ENCODE measurements around the gene UMODL1. TPM values are rescaled to one million over a fixed set of nuclear protein-coding genes. Genes with fewer than 3 reads are reported as not detected.

UMODL1 gene
- total RNA-seq, 2 experiments from 2014 or later: 7.4 to 12.3 TPM

DNA sequence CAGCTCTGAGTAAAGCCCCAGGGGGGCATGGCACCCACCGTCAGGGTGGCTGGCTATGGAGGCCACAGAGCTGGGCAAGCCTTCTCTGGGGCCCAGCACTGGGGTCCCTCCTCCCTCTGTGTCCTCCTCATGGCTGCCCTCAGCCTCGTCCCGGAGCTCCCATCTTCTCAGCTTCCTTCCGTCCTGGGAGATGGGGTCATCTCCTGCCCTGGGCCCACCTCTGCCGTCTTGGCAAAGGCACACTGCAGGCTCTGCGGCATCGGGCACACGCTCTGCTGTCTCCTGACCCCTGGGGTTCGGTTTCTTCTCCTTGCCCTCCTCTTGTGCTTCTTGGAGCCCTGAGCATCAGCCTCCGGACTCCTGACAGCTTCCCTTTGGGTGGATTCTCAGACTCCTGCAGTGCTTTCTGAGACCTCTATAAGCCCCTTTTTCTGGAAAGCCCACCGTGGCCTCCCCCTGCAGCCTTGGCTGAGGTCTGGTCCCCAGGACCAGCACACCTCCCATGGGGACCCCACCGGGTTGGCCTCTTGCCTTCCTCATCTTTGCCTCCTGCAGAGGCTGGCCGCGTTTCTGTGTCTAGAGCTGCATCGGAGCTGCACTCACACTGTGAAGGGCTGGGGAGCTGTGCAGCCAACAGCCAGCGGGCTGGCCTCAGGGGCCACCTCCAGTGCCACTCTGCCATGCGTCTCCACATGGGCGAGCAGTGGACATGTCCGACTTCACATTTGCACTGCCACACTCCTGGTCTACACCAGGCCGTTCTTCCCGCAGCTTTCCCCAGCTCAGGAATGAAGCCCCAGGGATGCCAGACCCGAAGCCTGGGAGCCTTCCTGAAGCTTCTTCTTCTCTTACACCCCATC, 11.6 kb downstream of the UMODL1 start:
- no peak for DNase-seq (ENCODE audit: low spot score)
- peaks cover 48% of the 10 kb centered on the region for H3K4me1 ChIP-seq (ENCODE audit: insufficient read depth, low read length, poor library complexity, severe bottlenecking)
- CTCF ChIA-PET (ENCODE audit: unreplicated experiment): no interaction called here
- intact Hi-C loops (cut with micrococcal nuclease; ENCODE audit: unreplicated experiment): no loop called here
- no peaks in the 10 kb centered on the region for H3K9me2 ChIP-seq (ENCODE audit: insufficient read depth, low read length)
- TF ChIP-seq EZH2phosphoT487 (IDR thresholded peaks at IDR 0.05; ENCODE audit: borderline replicate concordance, low read depth, low read length): no peak
- TF ChIP-seq, protein P1, sequence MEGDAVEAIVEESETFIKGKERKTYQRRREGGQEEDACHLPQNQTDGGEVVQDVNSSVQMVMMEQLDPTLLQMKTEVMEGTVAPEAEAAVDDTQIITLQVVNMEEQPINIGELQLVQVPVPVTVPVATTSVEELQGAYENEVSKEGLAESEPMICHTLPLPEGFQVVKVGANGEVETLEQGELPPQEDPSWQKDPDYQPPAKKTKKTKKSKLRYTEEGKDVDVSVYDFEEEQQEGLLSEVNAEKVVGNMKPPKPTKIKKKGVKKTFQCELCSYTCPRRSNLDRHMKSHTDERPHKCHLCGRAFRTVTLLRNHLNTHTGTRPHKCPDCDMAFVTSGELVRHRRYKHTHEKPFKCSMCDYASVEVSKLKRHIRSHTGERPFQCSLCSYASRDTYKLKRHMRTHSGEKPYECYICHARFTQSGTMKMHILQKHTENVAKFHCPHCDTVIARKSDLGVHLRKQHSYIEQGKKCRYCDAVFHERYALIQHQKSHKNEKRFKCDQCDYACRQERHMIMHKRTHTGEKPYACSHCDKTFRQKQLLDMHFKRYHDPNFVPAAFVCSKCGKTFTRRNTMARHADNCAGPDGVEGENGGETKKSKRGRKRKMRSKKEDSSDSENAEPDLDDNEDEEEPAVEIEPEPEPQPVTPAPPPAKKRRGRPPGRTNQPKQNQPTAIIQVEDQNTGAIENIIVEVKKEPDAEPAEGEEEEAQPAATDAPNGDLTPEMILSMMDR (conservative IDR thresholded peaks at IDR 0.05; ENCODE audit: low read length): no peak
- no peak overlapping the region for H3K4me2 ChIP-seq (ENCODE audit: low read length)
- no peaks in the 10 kb centered on the region for H4K20me1 ChIP-seq (ENCODE audit: insufficient read depth, low read length)
- H3K27ac ChIP-seq (ENCODE audit: low read depth, low read length, poor library complexity, severe bottlenecking): no peak overlapping the region
- POLR2A ChIA-PET: interaction anchor here (0.5 to 0.8 kb wide), 4 partner anchors 9 to 803 kb away, joined by 3 to 5 read pairs (median 4); no protein-coding TSS in a partner anchor
- H3K9me3 ChIP-seq (ENCODE audit: low read length): no peaks in the 10 kb centered on the region
- no peak overlapping the region for H2AFZ ChIP-seq (ENCODE audit: low read length)
- no peak overlapping the region for H3K4me3 ChIP-seq (ENCODE audit: low read depth, low read length, poor library complexity, severe bottlenecking)
- H3K79me2 ChIP-seq (ENCODE audit: insufficient read depth, low read depth, low read length): no peaks in the 10 kb centered on the region
- H3K36me3 ChIP-seq (ENCODE audit: insufficient read depth, low read length): no peaks in the 10 kb centered on the region
- no TSS peak for BruUV-seq (replicated peaks)

DNA sequence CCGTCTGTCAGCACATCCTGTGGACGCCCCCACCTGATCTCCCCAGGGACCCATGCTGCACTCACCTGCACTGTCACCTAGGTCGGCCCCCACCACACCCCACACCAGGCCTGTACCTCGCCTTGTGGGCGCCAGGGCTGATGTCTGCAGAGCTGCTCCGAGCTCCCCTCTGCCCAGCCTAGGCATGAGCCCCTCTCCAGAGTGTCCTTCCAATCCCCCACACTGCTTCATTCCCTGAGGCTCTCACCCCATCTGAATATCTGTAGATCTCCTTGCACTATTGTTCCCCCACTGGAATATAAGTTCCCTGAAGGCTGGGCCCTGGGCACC, 12.2 kb downstream of the UMODL1 start:
- peaks cover 42% of the 10 kb centered on the region for H3K4me1 ChIP-seq (ENCODE audit: insufficient read depth, low read length, poor library complexity, severe bottlenecking)
- no peaks in the 10 kb centered on the region for H4K20me1 ChIP-seq (ENCODE audit: insufficient read depth, low read length)
- no peaks in the 10 kb centered on the region for H3K36me3 ChIP-seq (ENCODE audit: insufficient read depth, low read length)
- no peaks in the 10 kb centered on the region for H3K79me2 ChIP-seq (ENCODE audit: insufficient read depth, low read depth, low read length)
- H3K4me3 ChIP-seq (ENCODE audit: low read depth, low read length, poor library complexity, severe bottlenecking): no peak overlapping the region
- H3K4me2 ChIP-seq (ENCODE audit: low read length): no peak overlapping the region
- TF ChIP-seq EZH2phosphoT487 (IDR thresholded peaks at IDR 0.05; ENCODE audit: borderline replicate concordance, low read depth, low read length): no peak
- TF ChIP-seq, protein P1 (conservative IDR thresholded peaks at IDR 0.05; ENCODE audit: low read length): no peak
- DNase-seq (ENCODE audit: low spot score): no peak
- no TSS peak for BruUV-seq (replicated peaks)
- H3K9me3 ChIP-seq (ENCODE audit: low read length): no peaks in the 10 kb centered on the region
- H3K9me2 ChIP-seq (ENCODE audit: insufficient read depth, low read length): no peaks in the 10 kb centered on the region
- intact Hi-C loops (cut with micrococcal nuclease; ENCODE audit: unreplicated experiment): no loop called here
- ChIA-PET CTCF (ENCODE audit: unreplicated experiment) (no interaction called here), POLR2A (interaction anchor here (0.5 to 0.7 kb wide), 3 partner anchors 26 to 803 kb away, joined by 3 to 5 read pairs (median 3); no protein-coding TSS in a partner anchor)
- no peak overlapping the region for H2AFZ ChIP-seq (ENCODE audit: low read length)
- no peak overlapping the region for H3K27ac ChIP-seq (ENCODE audit: low read depth, low read length, poor library complexity, severe bottlenecking)

DNA sequence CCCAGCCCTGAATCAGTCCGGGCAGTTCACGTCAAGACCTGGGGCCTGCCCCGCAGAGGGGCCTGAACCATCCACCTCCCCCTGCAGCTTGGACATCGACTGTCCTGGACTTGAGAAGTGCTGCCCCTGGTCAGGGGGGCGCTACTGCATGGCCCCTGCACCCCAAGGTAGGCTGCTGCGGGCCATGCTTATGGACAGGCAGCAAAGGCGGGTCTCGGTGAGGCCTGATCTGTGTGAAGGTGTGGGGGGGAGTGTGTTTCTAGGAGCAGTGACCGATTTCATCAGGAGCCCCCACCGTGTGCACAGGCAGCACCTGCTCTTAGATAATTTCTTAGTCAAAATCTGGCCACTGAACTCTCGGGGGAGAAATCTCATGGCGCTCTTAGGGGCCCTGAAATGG, 13.0 kb downstream of the UMODL1 start:
- Histone ChIP-seq H3K27ac (ENCODE audit: low read depth, low read length, poor library complexity, severe bottlenecking) (no peak overlapping the region), H2AFZ (ENCODE audit: low read length) (no peak overlapping the region), H3K9me3 (ENCODE audit: low read length) (no peaks in the 10 kb centered on the region), H3K79me2 (ENCODE audit: insufficient read depth, low read depth, low read length) (no peaks in the 10 kb centered on the region), H3K4me1 (ENCODE audit: insufficient read depth, low read length, poor library complexity, severe bottlenecking) (peaks cover 36% of the 10 kb centered on the region), H3K36me3 (ENCODE audit: insufficient read depth, low read length) (no peaks in the 10 kb centered on the region), H3K4me3 (ENCODE audit: low read depth, low read length, poor library complexity, severe bottlenecking) (no peak overlapping the region), H4K20me1 (ENCODE audit: insufficient read depth, low read length) (no peaks in the 10 kb centered on the region), H3K9me2 (ENCODE audit: insufficient read depth, low read length) (no peaks in the 10 kb centered on the region), H3K4me2 (ENCODE audit: low read length) (no peak overlapping the region)
- BruUV-seq (replicated peaks): no TSS peak
- CTCF ChIA-PET (ENCODE audit: unreplicated experiment): no interaction called here
- POLR2A ChIA-PET: interaction anchor here (0.6 kb wide), 1 partner anchor 25 kb away, joined by 5 read pairs; no protein-coding TSS in a partner anchor
- TF ChIP-seq, protein P1 (conservative IDR thresholded peaks at IDR 0.05; ENCODE audit: low read length): no peak
- no peak for TF ChIP-seq EZH2phosphoT487 (IDR thresholded peaks at IDR 0.05; ENCODE audit: borderline replicate concordance, low read depth, low read length)
- intact Hi-C loops (cut with micrococcal nuclease; ENCODE audit: unreplicated experiment): no loop called here
- DNase-seq (ENCODE audit: low spot score): no peak

Data from OCI-LY7 (cell line).